HUES6 (cell line): ENCODE measurements around the gene SNX14.
"Not testable (repeated sequence)": the region's sequence is repeated elsewhere in the genome, so short reads cannot be mapped to it uniquely, and the experiment has no call there.

Source experiments
- H3K27ac ChIP-seq: 2 replicates; pipeline ENCODE4 v1.7.0; 2013; ENCODE audit warnings: low read depth, mild to moderate bottlenecking, low read length, inconsistent platforms
- H3K27me3 ChIP-seq: 2 replicates; pipeline ENCODE4 v1.6.1; 2013; ENCODE audit warnings: low read length; ENCODE audit not compliant: control insufficient read depth, insufficient read depth
- H3K36me3 ChIP-seq: 2 replicates; pipeline ENCODE4 v1.6.1; 2013; ENCODE audit warnings: low read length; ENCODE audit not compliant: control insufficient read depth, insufficient read depth
- H3K4me1 ChIP-seq: 2 replicates; pipeline ENCODE4 v1.6.1; 2013; ENCODE audit warnings: low read length; ENCODE audit not compliant: control insufficient read depth, insufficient read depth
- H3K4me3 ChIP-seq: 2 replicates; pipeline ENCODE4 v1.5.1; 2013; ENCODE audit warnings: low read depth, low read length
- H3K9ac ChIP-seq: one replicate; pipeline ENCODE4 v1.6.1; 2013; ENCODE audit warnings: mild to moderate bottlenecking, low read length
- H3K9me3 ChIP-seq: 2 replicates; pipeline ENCODE4 v1.6.1; 2013; ENCODE audit warnings: low read depth, low read length; ENCODE audit not compliant: control insufficient read depth, insufficient read depth

Gene SNX14, protein sequence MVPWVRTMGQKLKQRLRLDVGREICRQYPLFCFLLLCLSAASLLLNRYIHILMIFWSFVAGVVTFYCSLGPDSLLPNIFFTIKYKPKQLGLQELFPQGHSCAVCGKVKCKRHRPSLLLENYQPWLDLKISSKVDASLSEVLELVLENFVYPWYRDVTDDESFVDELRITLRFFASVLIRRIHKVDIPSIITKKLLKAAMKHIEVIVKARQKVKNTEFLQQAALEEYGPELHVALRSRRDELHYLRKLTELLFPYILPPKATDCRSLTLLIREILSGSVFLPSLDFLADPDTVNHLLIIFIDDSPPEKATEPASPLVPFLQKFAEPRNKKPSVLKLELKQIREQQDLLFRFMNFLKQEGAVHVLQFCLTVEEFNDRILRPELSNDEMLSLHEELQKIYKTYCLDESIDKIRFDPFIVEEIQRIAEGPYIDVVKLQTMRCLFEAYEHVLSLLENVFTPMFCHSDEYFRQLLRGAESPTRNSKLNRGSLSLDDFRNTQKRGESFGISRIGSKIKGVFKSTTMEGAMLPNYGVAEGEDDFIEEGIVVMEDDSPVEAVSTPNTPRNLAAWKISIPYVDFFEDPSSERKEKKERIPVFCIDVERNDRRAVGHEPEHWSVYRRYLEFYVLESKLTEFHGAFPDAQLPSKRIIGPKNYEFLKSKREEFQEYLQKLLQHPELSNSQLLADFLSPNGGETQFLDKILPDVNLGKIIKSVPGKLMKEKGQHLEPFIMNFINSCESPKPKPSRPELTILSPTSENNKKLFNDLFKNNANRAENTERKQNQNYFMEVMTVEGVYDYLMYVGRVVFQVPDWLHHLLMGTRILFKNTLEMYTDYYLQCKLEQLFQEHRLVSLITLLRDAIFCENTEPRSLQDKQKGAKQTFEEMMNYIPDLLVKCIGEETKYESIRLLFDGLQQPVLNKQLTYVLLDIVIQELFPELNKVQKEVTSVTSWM

GRCh38 chr6:85593438-85594196, at the start of gene SNX14:
SNX14 (minus strand) TSS chr6:85593858; CDS start chr6:85593718, 140 bp downstream.
- no peaks in the 10 kb centered on the region; the same call in 1 of the 2 replicates for H3K36me3 ChIP-seq
- H3K27me3 ChIP-seq: peaks cover 6% of the 10 kb centered on the region; the same call in 1 of the 2 replicates
- H3K4me3 ChIP-seq: peak within 1 kb of the TSS; percentile 92
- peak within 1 kb of the TSS; percentile 22; the same call in 1 of the 2 replicates for H3K27ac ChIP-seq
- no peaks in the 10 kb centered on the region for H3K9me3 ChIP-seq
- H3K9ac ChIP-seq: peak within 1 kb of the TSS; percentile 87
- H3K4me1 ChIP-seq: peaks cover 4% of the 10 kb centered on the region; the same call in 1 of the 2 replicates

DNA sequence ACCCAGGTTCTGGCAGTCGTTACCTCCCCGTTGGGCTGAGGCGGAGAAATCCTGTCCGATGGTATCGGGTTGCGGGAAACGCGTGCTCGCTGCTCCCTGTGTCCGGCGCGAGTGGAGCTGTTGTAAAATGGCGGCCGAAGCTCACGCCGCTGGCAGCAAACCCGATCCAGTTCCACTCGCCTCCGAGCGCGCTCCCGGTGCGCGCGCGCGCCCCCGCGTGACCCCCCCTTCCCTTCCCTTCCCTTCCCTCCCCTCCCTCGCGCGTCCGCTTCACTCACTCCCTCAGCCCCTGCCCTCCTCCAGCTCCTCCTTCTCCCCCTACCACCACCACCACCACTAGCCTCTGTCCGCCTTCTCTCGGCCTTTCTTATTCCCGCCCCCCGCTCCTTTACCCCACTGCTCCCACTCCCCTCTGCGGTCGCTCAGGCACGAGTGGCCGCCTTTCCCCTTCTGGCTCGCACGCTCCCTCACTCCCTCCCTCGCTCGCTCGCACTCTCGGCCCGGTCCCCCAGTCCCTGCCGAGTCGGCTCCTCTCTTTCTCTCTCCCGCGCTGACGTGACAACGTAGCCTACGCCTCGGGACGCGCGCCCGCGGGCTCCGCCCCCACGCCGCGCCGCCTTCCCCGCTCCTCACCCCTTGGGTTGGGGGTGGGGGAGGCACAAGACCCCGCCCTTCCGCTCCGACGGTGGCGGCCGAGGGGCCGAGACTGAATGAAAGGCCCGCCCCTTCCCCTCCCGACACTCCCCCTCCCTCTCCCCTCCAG, 49.3 kb upstream of the SNX14 start, which contains the start of gene SYNCRIP:
TSS of gene SYNCRIP (minus strand) at position 113 of the 763 bp plus-strand sequence. CDS start 1,447 bp downstream, outside the sequence.
- no peaks in the 10 kb centered on the region for H3K27me3 ChIP-seq
- H3K9ac ChIP-seq: peak within 1 kb of the TSS; percentile 99

DNA sequence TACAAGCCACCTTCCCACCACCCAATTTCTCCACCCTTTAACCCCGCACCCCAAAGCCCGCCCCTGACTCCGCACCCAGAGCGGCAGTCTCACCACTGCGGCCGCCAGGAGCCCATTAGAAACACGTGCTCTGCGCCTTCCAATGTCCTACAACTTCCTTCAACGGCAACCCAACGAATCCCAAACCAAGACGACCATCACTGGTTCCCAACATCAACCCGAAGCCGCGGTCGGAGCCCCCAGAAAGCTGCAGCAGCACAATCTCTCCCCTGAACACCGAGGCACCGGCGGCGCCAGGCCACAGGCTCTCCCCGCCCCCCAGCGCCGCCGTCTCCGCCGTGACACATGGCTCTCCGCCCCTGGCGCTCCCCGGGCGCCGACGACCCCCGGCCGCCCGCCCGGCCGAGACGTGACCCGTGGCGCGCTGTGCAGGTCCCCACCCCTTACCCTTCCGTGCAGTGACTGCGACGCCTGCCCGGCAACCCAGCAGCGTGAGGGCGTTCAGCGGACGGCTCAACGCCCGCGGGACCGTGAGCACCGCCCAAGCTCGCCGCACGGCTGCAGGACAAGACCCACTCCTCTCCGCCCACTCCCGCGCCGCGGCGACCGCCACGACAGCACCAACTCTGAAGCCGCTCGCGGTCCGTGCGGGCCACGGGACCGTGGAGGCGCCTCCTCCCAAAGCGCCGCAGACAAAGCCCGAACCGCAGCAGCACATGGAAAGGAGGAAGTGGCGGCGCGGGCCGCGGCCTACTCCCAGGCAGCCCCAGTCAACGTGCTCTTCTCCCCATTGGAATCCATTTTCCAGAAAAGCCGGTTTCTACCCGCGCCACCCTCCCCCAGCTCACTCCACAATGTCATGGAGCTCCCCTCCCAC, 48.5 kb upstream of the SNX14 start:
- Histone ChIP-seq H3K9ac (peak overlapping the region; percentile 99), H3K36me3 (peaks cover 54% of the 10 kb centered on the region), H3K4me3 (peak overlapping the region; percentile 100), H3K9me3 (peaks cover 2% of the 10 kb centered on the region; the same call in 1 of the 2 replicates), H3K27me3 (no peaks in the 10 kb centered on the region), H3K4me1 (peaks cover 21% of the 10 kb centered on the region), H3K27ac (peak overlapping the region; percentile 96)

More for the DNA sequence above, 49.3 kb upstream of the SNX14 start, which contains the start of gene SYNCRIP:
- H3K36me3 ChIP-seq: peaks cover 46% of the 10 kb centered on the region
- peak within 1 kb of the TSS; percentile 100 for H3K27ac ChIP-seq
- peak within 1 kb of the TSS; percentile 100 for H3K4me3 ChIP-seq
- peaks cover 21% of the 10 kb centered on the region for H3K4me1 ChIP-seq
- peaks cover 4% of the 10 kb centered on the region; the same call in 1 of the 2 replicates for H3K9me3 ChIP-seq

GRCh38 chr6:85641522-85641896, 47.9 kb upstream of the SNX14 start:
- Histone ChIP-seq H3K4me3 (peak overlapping the region; percentile 100), H3K27ac (peak overlapping the region; percentile 96), H3K9me3 (peaks cover 2% of the 10 kb centered on the region; the same call in 1 of the 2 replicates), H3K36me3 (peaks cover 61% of the 10 kb centered on the region), H3K9ac (peak overlapping the region; percentile 99), H3K4me1 (peaks cover 21% of the 10 kb centered on the region), H3K27me3 (no peaks in the 10 kb centered on the region)

GRCh38 chr6:85640821-85641220, 47.2 kb upstream of the SNX14 start:
- peak overlapping the region; percentile 100 for H3K4me3 ChIP-seq
- H3K27me3 ChIP-seq: no peaks in the 10 kb centered on the region
- H3K9me3 ChIP-seq: peaks cover 2% of the 10 kb centered on the region; the same call in 1 of the 2 replicates
- H3K4me1 ChIP-seq: peaks cover 21% of the 10 kb centered on the region
- H3K27ac ChIP-seq: no peak overlapping the region
- peaks cover 68% of the 10 kb centered on the region for H3K36me3 ChIP-seq
- H3K9ac ChIP-seq: peak overlapping the region; percentile 99

DNA sequence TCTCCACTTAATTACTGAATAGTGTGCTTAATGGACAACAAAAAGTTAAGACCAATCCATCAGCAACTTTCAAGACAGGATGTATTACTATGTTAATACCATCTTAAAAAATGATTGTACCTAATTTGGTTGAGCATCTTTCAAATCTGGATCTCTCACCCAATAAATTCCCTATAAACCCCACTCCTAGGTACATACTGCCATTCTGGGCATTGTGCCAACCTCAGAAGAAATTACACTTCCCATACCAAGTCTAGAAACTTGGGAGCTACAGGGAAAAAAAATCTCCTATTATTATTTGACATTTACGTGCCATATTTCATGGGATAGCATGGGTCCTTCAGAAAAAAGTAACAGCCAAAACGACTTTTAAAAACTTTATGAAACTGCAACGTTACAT, 43.9 kb upstream of the SNX14 start:
- peaks cover 97% of the 10 kb centered on the region for H3K36me3 ChIP-seq

DNA sequence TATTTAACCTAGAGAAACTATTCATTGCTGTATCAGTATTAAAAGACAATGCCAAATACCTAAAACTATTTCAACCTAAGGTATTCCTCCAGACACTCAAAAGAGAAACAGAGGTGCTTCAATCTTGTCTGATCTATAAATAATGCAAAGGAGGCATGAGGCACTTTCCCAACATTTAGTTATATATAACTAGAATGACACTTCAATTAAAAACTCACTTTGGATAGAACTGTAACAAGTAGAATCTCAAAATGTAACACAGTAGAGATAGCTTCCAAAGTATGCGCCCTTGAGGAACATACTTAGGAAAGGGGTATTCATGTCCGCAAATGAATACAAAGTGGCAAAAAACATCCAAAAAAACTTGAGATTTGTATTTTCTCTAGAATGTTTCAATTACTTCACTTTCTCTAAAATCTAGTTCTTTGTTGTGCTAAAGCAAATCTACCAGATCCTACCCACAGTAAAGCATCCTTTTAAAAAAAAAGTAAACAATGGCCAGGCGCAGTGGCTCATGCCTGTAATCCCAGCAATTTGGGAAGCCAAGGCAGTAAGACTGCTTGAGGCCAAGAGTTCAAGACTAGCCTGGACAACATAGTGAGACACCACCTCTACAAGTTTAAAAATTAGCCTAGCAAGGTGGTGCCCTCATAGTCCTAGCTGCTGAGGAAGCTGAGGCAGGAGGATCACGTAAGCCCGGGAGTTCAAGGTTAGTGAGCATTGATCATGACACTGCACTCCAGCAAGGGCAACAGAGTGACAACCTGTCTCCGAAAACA, 38.7 kb upstream of the SNX14 start:
- Histone ChIP-seq H3K27ac (no peak overlapping the region), H3K4me3 (no peak overlapping the region), H3K36me3 (peaks cover 95% of the 10 kb centered on the region), H3K9ac (no peak overlapping the region), H3K4me1 (no peaks in the 10 kb centered on the region; the same call in 1 of the 2 replicates), H3K9me3 (no peaks in the 10 kb centered on the region), H3K27me3 (no peaks in the 10 kb centered on the region)

More for the DNA sequence above, 43.9 kb upstream of the SNX14 start:
- no peak overlapping the region for H3K27ac ChIP-seq
- no peaks in the 10 kb centered on the region for H3K9me3 ChIP-seq
- peaks cover 16% of the 10 kb centered on the region for H3K4me1 ChIP-seq
- H3K27me3 ChIP-seq: no peaks in the 10 kb centered on the region
- H3K9ac ChIP-seq: no peak overlapping the region
- no peak overlapping the region for H3K4me3 ChIP-seq

GRCh38 chr6:85631117-85631516, 37.5 kb upstream of the SNX14 start:
- peaks cover 95% of the 10 kb centered on the region for H3K36me3 ChIP-seq
- not testable (repeated sequence) for H3K27ac ChIP-seq, H3K4me3 ChIP-seq, H3K27me3 ChIP-seq, H3K9ac ChIP-seq, H3K9me3 ChIP-seq, H3K4me1 ChIP-seq

DNA sequence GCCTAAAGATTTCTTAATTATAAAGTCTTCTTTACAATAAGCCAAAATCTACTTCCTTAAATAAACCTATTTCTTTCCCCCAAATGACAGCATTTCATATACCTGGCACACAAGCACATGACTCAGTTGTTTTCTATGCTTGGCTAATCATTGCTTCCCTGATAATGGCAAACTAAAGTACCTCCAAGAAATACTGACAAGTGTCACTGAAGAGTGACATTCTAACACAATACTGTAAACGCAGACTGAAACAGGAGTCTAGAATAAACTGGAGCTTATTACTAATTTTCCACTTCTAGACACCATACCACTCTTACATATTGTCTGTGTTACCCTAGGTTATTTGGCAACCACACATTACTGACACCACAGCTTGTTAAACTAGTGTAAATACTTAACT, 34.7 kb upstream of the SNX14 start:
- Histone ChIP-seq H3K36me3 (peaks cover 95% of the 10 kb centered on the region), H3K9ac (no peak overlapping the region), H3K4me1 (no peaks in the 10 kb centered on the region; the same call in 1 of the 2 replicates), H3K4me3 (no peak overlapping the region), H3K27ac (no peak overlapping the region), H3K27me3 (no peaks in the 10 kb centered on the region), H3K9me3 (no peaks in the 10 kb centered on the region)
